ENCODE measurements around the gene SEMA3D. TPM values are rescaled to one million over a fixed set of nuclear protein-coding genes. Genes with fewer than 3 reads are reported as not detected.

SEMA3D gene
- total and polyA plus RNA-seq, 2 of the 4 experiments (the other 2 are of a cell fraction): 2.9 to 13.6 TPM

DNA sequence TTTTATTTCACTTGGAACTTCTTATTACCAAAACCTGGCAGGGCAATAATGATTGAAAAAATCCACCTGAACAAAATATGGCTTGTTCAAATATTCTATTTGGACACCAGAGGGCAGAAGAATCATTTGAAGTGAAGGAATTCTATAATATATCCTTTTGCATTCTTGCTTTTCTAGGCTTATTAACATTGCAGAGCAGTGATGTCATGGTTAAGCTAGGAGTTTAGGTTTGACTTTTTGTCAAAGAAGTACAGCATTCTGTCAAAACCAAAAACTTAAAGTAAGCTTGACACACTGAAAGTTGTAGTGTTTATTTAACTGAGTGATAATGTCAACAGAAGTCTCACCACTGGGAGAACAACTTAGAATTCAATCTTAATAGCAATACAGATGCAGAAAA lies 156.0 kb downstream of the SEMA3D start:
- H3K27me3 ChIP-seq (ENCODE audit: control insufficient read depth, insufficient read depth, low read length): no peaks in the 10 kb centered on the region; the same call in 1 of the 2 replicates
- H3K4me3 ChIP-seq (ENCODE audit: insufficient read depth, low read depth, low read length): no peak overlapping the region
- H3K18ac ChIP-seq (ENCODE audit: low read depth, low read length): no peak overlapping the region
- H2AK9ac ChIP-seq (replicated peaks; ENCODE audit: low read depth, low read length, poor library complexity): no peak overlapping the region
- H4K5ac ChIP-seq (ENCODE audit: low read depth, low read length): no peak overlapping the region
- intact Hi-C loops (cut with micrococcal nuclease): loop anchor here (1.0 to 2.0 kb wide), 2 partner anchors 798 to 820 kb away; no protein-coding TSS in a partner anchor
- H2AFZ ChIP-seq (replicated peaks; ENCODE audit: low read length, poor library complexity): no peak overlapping the region
- no peaks in the 10 kb centered on the region for H4K20me1 ChIP-seq (ENCODE audit: insufficient read depth, low read length)
- no peaks in the 10 kb centered on the region for H3K4me1 ChIP-seq (ENCODE audit: control insufficient read depth, insufficient read depth, low read length)
- H4K91ac ChIP-seq (ENCODE audit: insufficient read depth, low read depth, low read length): no peak overlapping the region
- in situ Hi-C loops (cut with MboI; ENCODE audit: low sequenced_read_pairs): loop anchor here (10.0 kb wide), 1 partner anchor 814 kb away; no protein-coding TSS in a partner anchor
- H3K9me1 ChIP-seq (ENCODE audit: insufficient read depth, low read length): peaks cover 6% of the 10 kb centered on the region
- H2BK15ac ChIP-seq (ENCODE audit: low read depth, low read length): no peak overlapping the region
- ATAC-seq (ENCODE audit: low read depth): peak; percentile 89
- H3K23ac ChIP-seq (ENCODE audit: low read depth, low read length): no peak overlapping the region
- no peaks in the 10 kb centered on the region for H3K36me3 ChIP-seq (ENCODE audit: control insufficient read depth, insufficient read depth, low read length)
- no peak overlapping the region for H3K4ac ChIP-seq (ENCODE audit: low read depth, low read length)
- ChIA-PET POLR2A (ENCODE audit: unreplicated experiment) (no interaction called here), CTCF (interaction anchor here (0.5 to 3.3 kb wide), 9 partner anchors 75 to 1095 kb away, joined by 3 to 8 read pairs (median 4); partner anchors contain the start of gene SEMA3D)
- no TSS peak for BruUV-seq (replicated peaks)
- no peak overlapping the region for H4K8ac ChIP-seq (ENCODE audit: low read depth in 2 of 2, low read length in 2 of 2)
- H2BK20ac ChIP-seq (ENCODE audit: low read depth, low read length): no peak overlapping the region
- no peak overlapping the region for H3K4me2 ChIP-seq (ENCODE audit: low read depth, low read length)
- no peak overlapping the region for H2AK5ac ChIP-seq (ENCODE audit: low read depth, low read length)
- no peak overlapping the region for H3K27ac ChIP-seq (ENCODE audit: insufficient read depth, low read length)
- DNase-seq: peak; percentile 79
- peak; percentile 81 for TF ChIP-seq SMC3 (IDR thresholded peaks at IDR 0.05; ENCODE audit: low read depth, low read length)
- TF ChIP-seq CEBPB (IDR thresholded peaks at IDR 0.05; ENCODE audit: low read depth, low read length): no peak
- TF ChIP-seq FOS (IDR thresholded peaks at IDR 0.05; ENCODE audit: low read depth, low read length): no peak
- TF ChIP-seq CTCF (conservative IDR thresholded peaks at IDR 0.05; ENCODE audit: low read depth, low read length): peak; percentile 66
- TF ChIP-seq MAFK (IDR thresholded peaks at IDR 0.05; ENCODE audit: low read depth, low read length): no peak
- TF ChIP-seq RAD21 (IDR thresholded peaks at IDR 0.05; ENCODE audit: low read length): peak; percentile 67
- no peak overlapping the region for H2BK5ac ChIP-seq (ENCODE audit: low read depth, low read length, poor library complexity, severe bottlenecking)
- dilution Hi-C loops (cut with HindIII; ENCODE audit: low sequenced_read_pairs, unreplicated experiment): no loop called here
- no peaks in the 10 kb centered on the region for H3K9me3 ChIP-seq (ENCODE audit: control insufficient read depth, insufficient read depth, low read length)
- H3K14ac ChIP-seq (replicated peaks; ENCODE audit: low read depth, low read length): no peak overlapping the region
- H2BK120ac ChIP-seq (ENCODE audit: low read depth, low read length): no peak overlapping the region
- no peak overlapping the region for H3K56ac ChIP-seq (ENCODE audit: extremely low read depth, insufficient read depth, low read length)
- no peak overlapping the region for H3K9ac ChIP-seq (ENCODE audit: low read depth, low read length)
- H3K79me1 ChIP-seq (ENCODE audit: low read depth in 1 of 2, low read length in 2 of 2): no peaks in the 10 kb centered on the region
